Stimulated activated CD4-positive, alpha-beta T cell treated with anti-CD3 and anti-CD28 coated beads, Interleukin-1b, Interleukin-23, amount 100 ng/mL, for 24 hours (primary cell): ENCODE measurements around the gene SERPINA1.

Experiments
- DNase-seq, 4 experiments: peaks; one replicate each; pipeline ENCODE4 v3.0.0-alpha.2; 2020; ENCODE audit warnings: low read depth in 4 of 4, low spot score in 1 of 4

SERPINA1 gene

GRCh38 chr14:94398182-94398479 is 9.7 kb upstream of the SERPINA1 start:
- no peak for DNase-seq

- no peak for DNase-seq
Measured at GRCh38 chr14:94397289-94398181, 9.1 kb upstream of the SERPINA1 start.

- DNase-seq = no peak
Measured at GRCh38 chr14:94396628-94397225, 8.3 kb upstream of the SERPINA1 start.

GRCh38 chr14:94395888-94396574 is 7.6 kb upstream of the SERPINA1 start:
- DNase-seq = no peak

- DNase-seq = no peak
Measured at GRCh38 chr14:94395282-94395887, 7.0 kb upstream of the SERPINA1 start.

- DNase-seq = peak in 1 of 4 experiments; percentile 17
Measured at GRCh38 chr14:94394581-94395207, 6.3 kb upstream of the SERPINA1 start.

GRCh38 chr14:94394025-94394493 is 5.7 kb upstream of the SERPINA1 start:
- no peak for DNase-seq

GRCh38 chr14:94393474-94393873 is 5.1 kb upstream of the SERPINA1 start:
- DNase-seq = no peak

- peak in 2 of 4 experiments; percentile 9 to 30 for DNase-seq
Measured at GRCh38 chr14:94392510-94392935, 4.1 kb upstream of the SERPINA1 start.

- DNase-seq = no peak
Measured at GRCh38 chr14:94391281-94391975, 3.0 kb upstream of the SERPINA1 start.

- DNase-seq = no peak
Measured at GRCh38 chr14:94390372-94391086, 2.1 kb upstream of the SERPINA1 start.

GRCh38 chr14:94389731-94390371 is 1.4 kb upstream of the SERPINA1 start:
- no peak for DNase-seq

- no peak for DNase-seq
Measured at GRCh38 chr14:94389104-94389469, 685 bp upstream of the SERPINA1 start.

- no peak for DNase-seq
Measured at GRCh38 chr14:94388027-94388383, 397 bp downstream of the SERPINA1 start.

GRCh38 chr14:94387051-94388026 is 1.1 kb downstream of the SERPINA1 start:
- no peak for DNase-seq

GRCh38 chr14:94386085-94387031 is 2.0 kb downstream of the SERPINA1 start:
- no peak for DNase-seq

GRCh38 chr14:94385553-94386057 is 2.8 kb downstream of the SERPINA1 start:
- DNase-seq = no peak
